Heart left ventricle (tissue), 16 donors: ENCODE results near the gene ZNF804A. TPM values are rescaled to one million over a fixed set of nuclear protein-coding genes. Genes with fewer than 3 reads are reported as not detected.

ENCODE experiments used
- ATAC-seq, 4 donors: fragments of 200-7000 bp; cut with Tn5 transposase; one replicate each; pipeline ENCODE4 v1.9.1; 2020 to 2022; ENCODE audit warnings: moderate library complexity in 4 of 4, mild to moderate bottlenecking in 3 of 4, moderate number of reproducible peaks in 1 of 4
- DNase-seq, 5 donors: peaks; one replicate each; pipeline ENCODE4 v3.0.0-alpha.2; 2020
- H3K27ac ChIP-seq, 12 donors: fragments of 200-600 bp; sonication (generic) in 4 of 12; one replicate each; pipeline versions ENCODE4 v1.5.0 to v1.8.0; 2016 to 2022; ENCODE audit warnings: mild to moderate bottlenecking in 2 of 12
- H3K27me3 ChIP-seq, 9 donors: fragments of 200-600 bp; sonication (generic) in 2 of 9; one replicate each; pipeline versions ENCODE4 v1.5.1 to v1.8.0; 2016 to 2022; ENCODE audit warnings: mild to moderate bottlenecking in 3 of 9
- H3K36me3 ChIP-seq, 9 donors: fragments of 200-600 bp; sonication (generic) in 2 of 9; one replicate each; pipeline versions ENCODE4 v1.5.0 to v1.8.0; 2018 to 2022; ENCODE audit warnings: mild to moderate bottlenecking in 2 of 9
- H3K4me1 ChIP-seq, 12 donors: fragments of 200-600 bp; sonication (generic) in 4 of 12; one replicate each; pipeline versions ENCODE4 v1.5.0 to v1.8.0; 2016 to 2022; ENCODE audit warnings: mild to moderate bottlenecking in 3 of 12
- H3K4me3 ChIP-seq, 12 donors: fragments of 200-600 bp; sonication (generic) in 4 of 12; one replicate each; pipeline versions ENCODE4 v1.5.0 to v1.8.0; 2017 to 2022; ENCODE audit warnings: mild to moderate bottlenecking in 9 of 12, moderate library complexity in 4 of 12
- H3K9me3 ChIP-seq, 12 donors: fragments of 200-600 bp; sonication (generic) in 4 of 12; one replicate each; pipeline versions ENCODE4 v1.5.0 to v1.8.0; 2016 to 2022; ENCODE audit warnings: mild to moderate bottlenecking in 1 of 12
- CTCF ChIP-seq, 12 donors: fragments of 200-600 bp; sonication (generic) in 4 of 12; IDR thresholded peaks; one replicate each; pipeline versions ENCODE4 v1.5.0 to v1.8.0; 2018 to 2022; ENCODE audit warnings: antibody characterized with exemption in 12 of 12, mild to moderate bottlenecking in 5 of 12
- POLR2A ChIP-seq, 2 donors: fragments of 450-650 bp; IDR thresholded peaks; one replicate each; pipeline ENCODE4 v1.6.1; 2017; ENCODE audit warnings: antibody characterized with exemption in 2 of 2, mild to moderate bottlenecking in 2 of 2, moderate library complexity in 2 of 2
- WGBS, 4 donors: extraction: QIAGEN DNeasy Blood & Tissue Kit in 2 of 4; methylation state at CpG; one replicate each; pipeline versions ENCODE4 v1.1.5 to v1.1.7; 2013 to 2018; 5-methylcytosine and 5-hydroxymethylcytosine counted together
- intact Hi-C, 10 donors: fragments of 100-400 bp; cut with DNase I; formaldehyde crosslinking; loops; one replicate each; pipeline versions ENCODE4 v1.11.1 to v1.14.2; 2022
- polyA plus RNA-seq, 2 donors: library from polyadenylated mRNA; stranded (reverse); fragments of 200-250 nt; gene quantifications; one replicate each; pipeline ENCODE4 v1.2.3, GENCODE V29; 2013
- total RNA-seq, 9 donors: library from RNA; depleted of rRNA in 2 of 9; stranded (reverse); fragments of >200 nt in 2 of 9; fragmentation: NEBNext Ultra II Directional in 3 of 9; extraction: Animal tissue kit (Norgen Biotek cat#: 25700) in 3 of 9; gene quantifications; one replicate each; pipeline versions ENCODE4 v1.1.0 to v1.2.4, GENCODE V29; 2016 to 2023
- donor health status: ischemic (EF 13 %, LVEDD 7.1; RV severe dilation, severe dysfunction).
- donor health status: healthy with polysubstance abuse.
- donor health status: DM: no; HTN: yes; CAD: no.
- donor health status: DM: no; HTN: no; CAD: no.
- donor health status: ischemic (EF 25% LVEDD 6.9; RV normal size, moderate dysfunction).
- donor health status: ischemic (EF 25% LVEDD 5.7; RV mildly dilated, moderate dysfunction).
- donor health status: healthy.
- donor health status: DM: yes; HTN: yes; CAD: no.
- donor health status: ischemic (EF 35%, LVEDD 5.7; RV mildly dilated, moderate dysfunction).
- donor health status: nonischemic (EF 11% LVEDD 7.7; RV severe dilation, severe dysfunction).
- donor health status: DM: yes; HTN: yes; CAD: no.
- donor health status: PGD.
- donor health status: ischemic (EF 29% LVEDD 5.4; RV normal size, mild dysfunction).
- donor health status: nonischemic (EF 23%, LVEDD 6.1; RV moderate dilation, normal function).

ZNF804A gene
- total and polyA plus RNA-seq, 11 donors = 0.06 to 0.08 TPM; not detected in 9

- no peak for DNase-seq
These were observed 181.4 kb downstream of the ZNF804A start for GRCh38 chr2:184779777-184780176.

GRCh38 chr2:184780384-184780783 is 182.1 kb downstream of the ZNF804A start:
- no peak for TF ChIP-seq POLR2A (IDR thresholded peaks at IDR 0.05)
- TF ChIP-seq CTCF (IDR thresholded peaks at IDR 0.05) = no peak
- DNase-seq (no peak), ATAC-seq (no peak)
- Histone ChIP-seq H3K4me3 (no peak overlapping the region), H3K27me3 (no peaks in the 10 kb centered on the region), H3K4me1 (no peaks in the 10 kb centered on the region), H3K9me3 (no peaks in the 10 kb centered on the region), H3K36me3 (no peaks in the 10 kb centered on the region), H3K27ac (no peak overlapping the region)
- WGBS, 4 donors = 45 to 59% (median 50%) methylated on average over 1 of the region's 1 CpG
- intact Hi-C loops = no loop called here

More at GRCh38 chr2:184779777-184780176, 181.4 kb downstream of the ZNF804A start:
- WGBS, 4 donors = 81 to 91% (median 83%) methylated on average over 2 of the region's 2 CpGs
- Histone ChIP-seq H3K27me3 (no peaks in the 10 kb centered on the region), H3K27ac (no peak overlapping the region), H3K4me1 (no peaks in the 10 kb centered on the region), H3K36me3 (no peaks in the 10 kb centered on the region), H3K4me3 (no peak overlapping the region), H3K9me3 (no peaks in the 10 kb centered on the region)
- no peak for ATAC-seq
- intact Hi-C loops = no loop called here
- no peak for TF ChIP-seq CTCF (IDR thresholded peaks at IDR 0.05)
- TF ChIP-seq POLR2A (IDR thresholded peaks at IDR 0.05) = no peak

GRCh38 chr2:184780944-184781343 is 182.6 kb downstream of the ZNF804A start:
- Histone ChIP-seq H3K4me1 (no peaks in the 10 kb centered on the region), H3K27me3 (no peaks in the 10 kb centered on the region), H3K36me3 (no peaks in the 10 kb centered on the region), H3K9me3 (no peaks in the 10 kb centered on the region), H3K27ac (no peak overlapping the region), H3K4me3 (no peak overlapping the region)
- 40 to 56% (median 52%) methylated on average over 2 of the region's 2 CpGs for WGBS, 4 donors
- intact Hi-C loops = no loop called here
- TF ChIP-seq CTCF (IDR thresholded peaks at IDR 0.05) = no peak
- TF ChIP-seq POLR2A (IDR thresholded peaks at IDR 0.05) = no peak
- DNase-seq (no peak), ATAC-seq (no peak)

- Histone ChIP-seq H3K27ac (no peak overlapping the region), H3K4me1 (no peaks in the 10 kb centered on the region), H3K9me3 (no peaks in the 10 kb centered on the region), H3K4me3 (no peak overlapping the region), H3K36me3 (no peaks in the 10 kb centered on the region), H3K27me3 (no peaks in the 10 kb centered on the region)
- ATAC-seq (no peak), DNase-seq (no peak)
- intact Hi-C loops = no loop called here
- WGBS, 4 donors = 40 to 43% (median 43%) methylated on average over 3 of the region's 3 CpGs
- TF ChIP-seq POLR2A (IDR thresholded peaks at IDR 0.05) = no peak
These were observed 185.2 kb downstream of the ZNF804A start for GRCh38 chr2:184783576-184783975.

GRCh38 chr2:184793176-184793575 is 194.8 kb downstream of the ZNF804A start:
- H3K4me1 ChIP-seq = no peaks in the 10 kb centered on the region
- intact Hi-C loops = no loop called here
- H3K27me3 ChIP-seq = no peaks in the 10 kb centered on the region
- no peak overlapping the region for H3K4me3 ChIP-seq
- TF ChIP-seq POLR2A (IDR thresholded peaks at IDR 0.05) (no peak), CTCF (IDR thresholded peaks at IDR 0.05) (no peak)
- H3K36me3 ChIP-seq = no peaks in the 10 kb centered on the region
- DNase-seq (no peak), ATAC-seq (no peak)
- WGBS, 4 donors = 73 to 94% (median 87%) methylated on average over 1 of the region's 1 CpG
- H3K27ac ChIP-seq = no peak overlapping the region
- H3K9me3 ChIP-seq = peaks cover 0 to 7% (median 0%) of the 10 kb centered on the region in 12 donors
